Mammary epithelial cell (primary cell): ENCODE measurements around the gene FOXL1.

Source experiments
- EZH2 ChIP-seq: IDR thresholded peaks from 2 replicates; pipeline ENCODE4 v1.6.1; 2012; ENCODE audit warnings: low read length, inconsistent platforms, borderline replicate concordance
- TF ChIP-seq, protein P1 (sequence below), 2 donors: IDR thresholded peaks in 1 of 2; conservative IDR thresholded peaks in 1 of 2; 2 replicates each; pipeline ENCODE4 v1.5.1; 2011 to 2012; ENCODE audit warnings: inconsistent platforms in 2 of 2, low read length in 2 of 2, mild to moderate bottlenecking in 2 of 2, control low read depth in 1 of 2, low read depth in 1 of 2; ENCODE audit not compliant: insufficient read depth in 1 of 2; ENCODE audit errors: extremely low read depth in 1 of 2

DNA sequence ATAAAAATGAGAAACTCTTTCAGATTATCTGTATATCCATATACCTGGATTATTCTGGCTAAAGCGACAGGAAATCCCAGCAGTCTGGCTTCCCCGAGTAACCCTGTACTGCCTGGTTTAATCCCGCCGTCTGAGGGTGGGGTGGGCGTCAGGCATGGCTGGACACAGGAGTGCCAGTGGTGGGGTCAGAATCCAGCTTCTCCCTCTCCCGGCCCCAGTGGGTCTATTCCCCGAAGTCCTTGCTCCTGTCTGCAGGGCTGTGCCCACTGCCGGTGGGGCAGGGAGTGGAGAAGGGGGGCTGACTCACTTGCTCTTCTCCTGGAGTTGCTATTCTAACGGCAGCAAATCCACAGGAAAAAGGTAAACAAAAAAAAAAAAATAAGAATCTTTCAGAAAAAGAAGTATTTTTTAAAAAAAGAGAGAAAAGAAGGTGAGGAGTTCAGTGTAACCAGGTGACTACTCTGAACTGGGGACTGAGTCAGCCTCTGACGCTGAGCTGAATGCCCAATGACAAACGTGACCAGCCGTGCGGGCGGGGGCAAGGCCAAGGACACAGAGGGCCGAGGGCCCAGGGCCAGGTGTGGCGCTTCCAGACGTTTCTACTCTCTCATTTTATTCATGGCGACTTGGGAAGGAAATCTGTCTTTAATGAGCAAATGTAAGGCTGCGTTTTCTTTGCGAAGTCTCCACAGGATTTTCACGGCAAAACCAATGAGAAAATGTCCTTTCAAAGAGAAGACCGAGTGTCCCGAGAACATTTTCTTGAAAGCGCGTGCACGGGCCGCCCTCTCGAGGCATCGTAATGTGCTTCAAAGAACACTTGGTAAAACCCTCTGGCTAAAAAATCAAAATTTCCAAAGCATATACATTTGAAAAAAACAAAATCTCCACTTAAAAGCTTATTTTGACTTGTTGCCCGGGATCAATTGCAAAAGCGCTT is 47.8 kb upstream of the FOXL1 start:
- TF ChIP-seq, protein P1, sequence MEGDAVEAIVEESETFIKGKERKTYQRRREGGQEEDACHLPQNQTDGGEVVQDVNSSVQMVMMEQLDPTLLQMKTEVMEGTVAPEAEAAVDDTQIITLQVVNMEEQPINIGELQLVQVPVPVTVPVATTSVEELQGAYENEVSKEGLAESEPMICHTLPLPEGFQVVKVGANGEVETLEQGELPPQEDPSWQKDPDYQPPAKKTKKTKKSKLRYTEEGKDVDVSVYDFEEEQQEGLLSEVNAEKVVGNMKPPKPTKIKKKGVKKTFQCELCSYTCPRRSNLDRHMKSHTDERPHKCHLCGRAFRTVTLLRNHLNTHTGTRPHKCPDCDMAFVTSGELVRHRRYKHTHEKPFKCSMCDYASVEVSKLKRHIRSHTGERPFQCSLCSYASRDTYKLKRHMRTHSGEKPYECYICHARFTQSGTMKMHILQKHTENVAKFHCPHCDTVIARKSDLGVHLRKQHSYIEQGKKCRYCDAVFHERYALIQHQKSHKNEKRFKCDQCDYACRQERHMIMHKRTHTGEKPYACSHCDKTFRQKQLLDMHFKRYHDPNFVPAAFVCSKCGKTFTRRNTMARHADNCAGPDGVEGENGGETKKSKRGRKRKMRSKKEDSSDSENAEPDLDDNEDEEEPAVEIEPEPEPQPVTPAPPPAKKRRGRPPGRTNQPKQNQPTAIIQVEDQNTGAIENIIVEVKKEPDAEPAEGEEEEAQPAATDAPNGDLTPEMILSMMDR (conservative IDR thresholded peaks at IDR 0.05 in 1 of 2, IDR thresholded peaks at IDR 0.05 in 1 of 2; ENCODE audit: extremely low read depth in 1 of 2, insufficient read depth in 1 of 2, low read depth in 1 of 2, low read length in 2 of 2): no peak
- TF ChIP-seq EZH2: no peak
